GM18907 (cell line): Measurements from ENCODE around the gene MDN1.
A peak's percentile ranks its signal among the peaks of the same experiment; 100 is the strongest.
"Not testable (repeated sequence)": the region's sequence is repeated elsewhere in the genome, so short reads cannot be mapped to it uniquely, and the experiment has no call there.

Experiments
- ATAC-seq: cut with Tn5 transposase; IDR thresholded peaks from one replicate; pipeline ENCODE4 v1.9.1; 2021; ENCODE audit warnings: mild to moderate bottlenecking, moderate library complexity; ENCODE audit not compliant: unreplicated experiment

MDN1 gene

GRCh38 chr6:89662659-89663223 is 156.9 kb downstream of the MDN1 start:
- no peak for ATAC-seq

- no peak for ATAC-seq
These were observed 158.0 kb downstream of the MDN1 start for GRCh38 chr6:89661559-89661958.

- no peak for ATAC-seq
These were observed 158.6 kb downstream of the MDN1 start for GRCh38 chr6:89660981-89661380.

DNA sequence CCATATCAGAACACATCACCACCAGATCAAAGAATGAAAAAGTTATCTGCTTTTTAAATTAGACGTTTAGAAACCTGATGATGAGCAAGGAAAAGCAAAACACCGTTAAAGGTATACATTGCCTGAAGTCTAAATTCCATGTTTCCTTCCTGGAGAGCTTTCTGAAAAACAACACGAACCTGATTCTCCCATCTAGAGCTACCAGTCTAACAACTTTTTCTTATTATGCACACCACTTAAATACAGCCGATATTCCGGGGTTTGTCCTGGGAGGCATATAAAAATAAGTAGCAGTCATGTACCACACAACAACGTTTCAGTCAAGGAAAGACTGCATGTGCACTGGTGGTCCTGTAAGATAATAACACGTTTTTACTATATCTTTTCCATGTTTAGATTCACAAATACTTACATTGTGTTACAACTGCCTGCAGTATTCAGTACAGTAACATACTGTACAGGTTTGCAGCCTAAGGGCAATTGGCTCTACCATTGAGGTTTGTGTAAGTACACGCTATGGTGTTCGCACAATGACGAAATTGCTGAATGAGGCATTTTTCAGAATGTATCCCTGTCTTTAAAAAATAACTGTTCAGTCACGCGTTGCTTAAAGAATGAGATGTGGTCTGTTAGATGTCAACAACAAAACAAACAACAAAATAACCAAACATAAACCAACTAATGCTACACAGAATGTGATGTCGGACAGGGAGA is 162.0 kb downstream of the MDN1 start:
- ATAC-seq = no peak

GRCh38 chr6:89655122-89655521 is 164.5 kb downstream of the MDN1 start:
- no peak for ATAC-seq

GRCh38 chr6:89650579-89650978 is 169.0 kb downstream of the MDN1 start:
- no peak for ATAC-seq

DNA sequence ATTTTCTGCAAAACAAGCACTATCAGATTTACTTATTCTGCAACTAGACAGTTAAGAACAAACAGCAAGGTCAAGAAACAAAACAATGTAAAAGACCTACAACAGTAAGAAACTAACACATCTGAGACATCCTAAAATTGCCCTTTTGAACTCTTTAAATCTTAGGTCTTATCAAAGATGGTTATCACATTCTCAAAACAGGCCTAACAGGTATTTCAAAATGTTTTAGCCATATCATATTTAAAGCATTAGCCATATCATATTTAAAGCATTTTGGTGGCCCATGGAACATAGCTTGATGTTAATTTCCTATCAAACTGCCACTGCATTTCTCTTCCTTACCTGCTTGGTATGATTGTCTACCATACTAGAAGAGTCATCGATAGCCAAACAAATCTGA is 169.9 kb downstream of the MDN1 start:
- no peak for ATAC-seq

DNA sequence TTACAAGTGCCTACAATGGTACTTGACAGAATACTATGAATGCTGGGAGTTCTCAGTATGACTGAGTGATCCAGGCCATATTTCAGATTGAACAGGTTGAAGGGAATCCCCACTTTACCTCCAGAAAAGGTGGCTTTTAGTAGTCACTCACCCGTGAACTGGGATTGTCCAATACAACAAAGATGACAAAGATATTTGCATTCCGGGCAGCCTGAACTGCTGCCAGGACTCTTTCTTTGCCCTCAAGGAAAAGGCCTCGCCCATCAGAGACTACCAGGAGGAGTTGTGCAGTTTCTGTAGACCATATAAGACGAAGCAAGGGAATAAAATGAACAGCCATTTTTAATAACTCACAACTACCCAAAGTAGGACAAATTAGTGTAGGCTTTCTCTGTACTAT is 174.7 kb downstream of the MDN1 start:
- ATAC-seq = no peak

DNA sequence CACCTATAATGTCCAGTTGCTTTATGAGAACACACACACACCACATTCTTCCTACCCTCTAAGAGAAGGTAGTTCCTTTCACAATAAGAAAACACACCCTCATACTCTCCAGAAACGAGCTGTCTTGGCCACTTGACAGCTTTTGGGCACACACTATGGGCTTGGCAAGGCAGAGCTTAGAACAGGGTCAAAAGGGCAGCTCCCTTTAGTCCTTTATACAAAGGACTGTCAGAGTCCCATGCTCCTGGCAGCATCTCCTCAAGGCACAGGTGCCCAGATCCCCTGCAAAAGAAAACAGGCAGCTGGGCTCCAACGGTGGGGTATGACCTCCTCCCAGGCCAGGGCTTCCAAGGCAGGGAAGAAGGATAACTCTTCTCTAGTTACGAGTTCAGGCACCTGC is 176.2 kb downstream of the MDN1 start:
- no peak for ATAC-seq

DNA sequence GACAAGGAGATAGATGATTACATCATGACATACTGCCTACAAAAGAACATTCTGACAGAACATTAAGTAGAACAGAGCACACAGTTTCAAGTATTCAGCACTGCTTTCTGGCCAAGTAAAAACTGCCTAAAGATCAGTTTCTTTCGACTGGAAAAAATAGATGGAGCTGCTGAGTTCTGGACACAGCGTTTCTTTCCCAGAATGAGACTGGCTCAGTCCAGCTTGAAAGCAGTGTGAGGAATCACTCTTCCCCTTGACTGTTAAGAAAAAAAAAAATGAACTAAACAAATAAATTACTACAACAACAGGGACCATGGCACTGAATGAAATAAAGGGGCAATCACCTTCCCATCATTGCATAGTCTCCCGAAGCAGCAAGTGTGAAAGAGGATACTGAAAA is 176.6 kb downstream of the MDN1 start:
- ATAC-seq = no peak

- not testable (repeated sequence) for ATAC-seq
These were observed 178.0 kb downstream of the MDN1 start for GRCh38 chr6:89641581-89641980.

- ATAC-seq = no peak
These were observed 178.8 kb downstream of the MDN1 start for GRCh38 chr6:89640804-89641203.

- ATAC-seq = peak; percentile 99
These were observed 181.0 kb downstream of the MDN1 start, which contains the start of gene LYRM2 for GRCh38 chr6:89638320-89639195. Gene LYRM2, minus strand, starts transcription at chr6:89638747. Its CDS starts 31 bp downstream, at chr6:89638716.

DNA sequence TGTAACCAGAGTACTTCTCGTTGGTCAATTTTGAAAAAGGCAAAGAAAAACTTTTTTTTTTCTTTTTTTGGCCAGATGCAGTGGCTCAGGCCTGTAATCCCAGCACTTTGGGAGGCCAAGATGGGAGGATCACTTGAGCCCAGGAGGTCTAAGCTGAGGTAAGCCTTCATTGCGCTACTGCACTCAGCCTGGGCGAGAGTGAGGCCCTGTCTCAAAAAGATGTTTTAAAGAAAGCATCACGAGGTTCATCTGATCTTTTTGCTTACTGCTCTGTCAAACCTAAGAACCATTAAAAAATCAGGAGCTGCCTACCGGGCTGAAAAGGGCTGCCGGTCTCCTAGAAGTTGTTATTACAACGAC is 181.7 kb downstream of the MDN1 start:
- peak; percentile 3 for ATAC-seq

DNA sequence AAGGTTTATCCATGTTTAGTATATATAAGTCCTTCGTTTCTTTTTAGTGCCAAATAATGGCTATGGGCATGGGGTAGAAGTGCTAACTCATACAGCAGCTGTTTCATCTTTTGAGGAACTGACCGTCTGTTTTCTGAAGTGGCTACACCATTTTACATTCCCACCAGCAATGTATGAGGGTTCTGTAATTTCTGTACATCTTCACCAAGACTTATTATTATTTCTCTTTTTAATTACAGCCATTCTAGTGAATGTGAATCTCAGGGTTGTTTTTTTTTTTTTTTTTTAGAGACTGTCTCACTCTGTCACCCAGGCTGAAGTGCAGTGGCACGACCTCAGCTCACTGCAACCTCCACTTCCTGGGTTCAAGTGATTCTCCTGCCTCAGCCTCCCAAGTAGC is 183.2 kb downstream of the MDN1 start:
- not testable (repeated sequence) for ATAC-seq

GRCh38 chr6:89630488-89630887 is 189.1 kb downstream of the MDN1 start:
- ATAC-seq = no peak

- ATAC-seq = no peak
These were observed 195.8 kb downstream of the MDN1 start for GRCh38 chr6:89623749-89624148.

GRCh38 chr6:89619567-89619966 is 200.0 kb downstream of the MDN1 start:
- no peak for ATAC-seq

- ATAC-seq = no peak
These were observed 201.6 kb downstream of the MDN1 start for GRCh38 chr6:89618026-89618425.

DNA sequence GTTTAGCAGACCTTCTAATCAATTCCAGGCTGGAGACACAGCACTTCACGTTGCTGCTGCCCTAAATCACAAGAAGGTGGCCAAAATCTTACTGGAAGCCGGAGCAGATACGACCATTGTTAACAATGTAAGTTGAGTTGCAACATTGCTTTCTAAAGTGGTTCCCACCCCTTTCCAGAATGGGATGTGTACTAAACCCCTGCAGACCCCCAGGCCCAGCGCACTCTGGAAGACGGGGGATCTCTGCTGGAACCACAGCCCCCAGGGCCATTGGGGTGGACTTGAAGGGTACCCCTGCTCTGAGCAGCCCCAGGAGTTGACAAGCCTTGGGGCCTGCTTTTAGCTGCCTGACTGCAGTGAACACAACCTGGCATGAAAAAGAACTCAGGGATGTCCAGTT is 203.1 kb downstream of the MDN1 start:
- ATAC-seq = no peak

DNA sequence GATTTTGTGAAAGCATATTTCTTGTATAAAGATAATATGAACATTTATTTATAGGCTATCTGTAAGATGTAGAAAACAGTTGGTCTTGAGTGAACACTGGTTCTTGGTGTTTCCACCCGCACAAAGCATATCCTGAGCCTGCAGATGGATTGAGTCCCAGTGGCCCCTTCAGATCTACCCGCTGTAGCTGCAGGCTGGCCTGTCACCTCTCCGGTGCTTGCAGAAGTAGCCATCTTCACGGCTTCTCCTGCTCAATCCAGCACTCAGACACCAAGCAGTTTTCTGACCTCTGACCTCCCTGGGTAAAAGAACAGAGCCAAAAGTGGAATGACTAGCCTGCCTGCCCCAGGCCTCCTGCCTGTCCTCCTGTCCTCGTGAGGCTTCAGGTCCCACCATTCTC is 203.7 kb downstream of the MDN1 start:
- ATAC-seq = no peak

DNA sequence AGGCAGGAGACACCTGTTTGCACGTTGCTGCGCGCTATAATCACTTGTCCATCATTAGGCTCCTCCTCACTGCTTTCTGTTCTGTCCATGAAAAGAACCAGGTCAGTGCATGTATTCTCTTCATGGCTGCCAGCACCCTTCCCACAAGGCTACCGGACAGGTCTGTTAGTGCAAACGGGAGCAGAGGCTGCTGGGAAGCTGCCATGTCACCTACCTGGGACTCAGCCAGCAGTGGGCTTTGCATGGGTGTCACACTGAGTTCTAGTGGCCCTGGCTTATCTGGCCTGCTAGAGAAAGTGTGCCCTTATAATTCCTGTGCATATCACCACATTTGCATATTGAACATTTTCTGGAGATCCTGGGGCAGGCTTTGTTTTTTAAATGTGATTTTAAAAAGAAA is 205.8 kb downstream of the MDN1 start:
- ATAC-seq = no peak
